GM12878 (cell line): ENCODE data around the gene LIN54. TPM values are rescaled to one million over a fixed set of nuclear protein-coding genes. Genes with fewer than 3 reads are reported as not detected.

Experiments used
- DPF2 ChIP-seq: fragments of 450-650 bp; IDR thresholded peaks from 2 replicates; pipeline ENCODE4 v1.6.1; 2017; ENCODE audit warnings: mild to moderate bottlenecking
- NFXL1 ChIP-seq: fragments of 450-650 bp; IDR thresholded peaks from 2 replicates; pipeline ENCODE4 v1.6.1; 2017; ENCODE audit warnings: antibody characterized with exemption, mild to moderate bottlenecking, borderline replicate concordance
- PAX8 ChIP-seq: fragments of 450-650 bp; IDR thresholded peaks from 2 replicates; pipeline ENCODE4 v1.6.1; 2017; ENCODE audit warnings: mild to moderate bottlenecking, moderate library complexity
- PRDM15 ChIP-seq: fragments of 450-650 bp; formaldehyde crosslinking; IDR thresholded peaks from 2 replicates; pipeline ENCODE4 v1.4.0; 2020; ENCODE audit warnings: mild to moderate bottlenecking, moderate library complexity
- RBBP5 ChIP-seq: fragments of 200-600 bp; sonication (generic); conservative IDR thresholded peaks from 2 replicates; pipeline ENCODE4 v1.6.1; 2016
- SMAD5 ChIP-seq: IDR thresholded peaks from 2 replicates; pipeline ENCODE4 v1.6.1; 2016; ENCODE audit warnings: antibody characterized with exemption, low read depth
- ZBTB4 ChIP-seq: fragments of 450-650 bp; formaldehyde crosslinking; IDR thresholded peaks from 2 replicates; pipeline ENCODE4 v1.4.0; 2022; ENCODE audit warnings: mild to moderate bottlenecking, moderate library complexity
- polyA plus RNA-seq, 11 experiments: library from polyadenylated mRNA; depleted of rRNA in 4 of 11; unstranded in 6 of 11; stranded (reverse) in 5 of 11; fragments of >200 nt; fragmentation: Nextera tagmentation in 4 of 11; fragmentation: Illumina TruSeq in 1 of 11; extraction: Ambion mirVana in 4 of 11; extraction: Trizol in 1 of 11; gene quantifications; 1 replicate in 1 of 11; 2 replicates in 10 of 11; pipeline versions ENCODE4 v1.2.1 to v1.2.3, GENCODE V29; 2011 to 2016; ENCODE audit warnings: inconsistent platforms in 2 of 11, missing spikeins in 2 of 11, low read depth in 1 of 11
- total RNA-seq, 4 experiments: library from RNA; depleted of rRNA in 3 of 4; stranded (reverse); fragments of >200 nt in 3 of 4; fragmentation: Illumina TruSeq in 1 of 4; extraction: Trizol in 1 of 4; gene quantifications; 2 replicates each; pipeline versions ENCODE4 v1.2.1 to v1.2.3, GENCODE V29; 2013 to 2021
- TF ChIP-seq, protein P1 (sequence below): IDR thresholded peaks from 2 replicates; pipeline ENCODE4 v1.6.1; 2012; ENCODE audit warnings: low read depth, low read length, improper control_type of control experiment

Gene LIN54
- total and polyA plus RNA-seq, 10 of the 15 experiments (the other 5 are each of a cell fraction or from before 2014, with no cell fraction given), result 1.5 to 20.4 (median 12.2) TPM

DNA sequence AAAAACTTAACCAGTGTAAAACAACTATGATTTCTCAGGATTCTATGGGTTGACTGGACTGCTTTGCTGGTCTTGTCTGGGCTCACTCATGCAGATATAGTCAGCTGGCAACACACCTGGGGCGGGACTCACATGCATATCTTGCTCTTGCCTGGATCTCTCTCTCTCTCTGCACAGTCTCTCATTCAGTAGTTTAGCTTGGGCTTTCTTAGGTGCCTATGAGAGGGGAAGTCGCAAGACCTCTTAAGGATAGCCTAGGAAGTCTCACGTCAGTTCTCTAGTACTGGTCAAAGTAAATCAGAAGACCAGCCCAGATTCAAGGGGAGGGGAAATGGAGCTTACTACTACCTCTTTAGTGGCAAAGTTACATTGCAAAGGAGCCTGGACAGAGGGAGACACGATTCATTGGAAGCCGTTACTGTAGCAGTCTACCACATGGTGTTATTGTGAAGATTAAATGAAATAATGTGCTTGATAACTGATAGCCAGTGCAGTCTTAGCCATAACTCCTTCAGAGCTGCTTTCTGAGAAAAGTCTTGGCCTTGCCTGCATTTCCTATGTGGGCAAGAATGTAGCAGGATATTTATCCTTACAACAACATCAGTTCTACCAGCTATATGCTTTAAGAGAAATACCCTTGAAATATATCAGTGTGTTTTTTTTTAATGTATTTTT, 26.5 kb upstream of the LIN54 start (continued):
- TF ChIP-seq PRDM15 (CRISPR knock-in tag) (no peak), SMAD5 (no peak), PAX8 (no peak), RBBP5 (no peak), DPF2 (no peak), ZBTB4 (CRISPR knock-in tag) (no peak), NFXL1 (no peak)
- TF ChIP-seq, protein P1, sequence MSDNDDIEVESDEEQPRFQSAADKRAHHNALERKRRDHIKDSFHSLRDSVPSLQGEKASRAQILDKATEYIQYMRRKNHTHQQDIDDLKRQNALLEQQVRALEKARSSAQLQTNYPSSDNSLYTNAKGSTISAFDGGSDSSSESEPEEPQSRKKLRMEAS, result no peak
